Fibroblast of skin of scalp (primary cell): ENCODE data around the gene SLC6A12.

Experiments
- DNase-seq: peaks from one replicate; pipeline ENCODE4 v3.0.0-alpha.2; 2013

SLC6A12 gene

DNA sequence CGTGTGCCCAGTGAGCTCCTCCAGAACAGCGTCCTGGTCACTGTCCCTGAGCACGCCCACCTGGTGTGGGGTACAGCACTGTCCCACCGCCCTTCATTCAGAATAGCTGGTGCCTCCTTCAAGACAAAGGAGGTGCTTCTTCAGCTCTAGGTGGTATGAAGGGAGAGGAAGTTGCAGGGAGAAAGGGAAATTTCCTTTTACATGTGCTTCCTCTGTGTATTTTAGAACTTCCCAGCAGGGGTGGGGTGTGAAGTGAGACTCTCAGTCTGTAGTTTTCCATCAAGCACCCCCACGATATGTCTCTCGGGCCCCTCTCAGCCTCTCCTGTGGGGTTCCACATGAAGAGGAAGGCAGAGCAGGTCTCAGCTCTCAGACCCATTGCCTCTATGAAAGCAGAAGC, 1.2 kb upstream of the SLC6A12 start:
- DNase-seq = no peak

DNA sequence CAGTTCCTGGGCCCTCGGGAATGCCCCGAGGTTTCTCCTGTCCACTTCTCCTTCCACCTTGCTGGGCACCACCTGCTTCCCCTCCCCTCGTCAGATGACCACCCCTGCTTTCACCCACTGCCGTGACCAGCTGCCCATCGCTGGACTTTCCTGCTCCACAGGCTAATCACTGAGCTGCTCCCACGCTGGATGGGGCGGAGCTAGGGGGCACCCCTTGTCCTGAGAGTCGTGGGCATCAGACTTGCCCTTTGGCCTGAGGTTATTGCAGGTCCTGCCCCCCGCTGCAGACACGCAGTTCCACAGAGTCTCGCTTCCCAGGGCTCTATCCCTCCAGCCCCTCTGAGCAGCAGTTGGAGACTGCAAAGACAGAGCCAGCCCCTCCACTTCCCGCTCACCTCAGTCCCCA, 427 bp downstream of the SLC6A12 start:
- DNase-seq = no peak

DNA sequence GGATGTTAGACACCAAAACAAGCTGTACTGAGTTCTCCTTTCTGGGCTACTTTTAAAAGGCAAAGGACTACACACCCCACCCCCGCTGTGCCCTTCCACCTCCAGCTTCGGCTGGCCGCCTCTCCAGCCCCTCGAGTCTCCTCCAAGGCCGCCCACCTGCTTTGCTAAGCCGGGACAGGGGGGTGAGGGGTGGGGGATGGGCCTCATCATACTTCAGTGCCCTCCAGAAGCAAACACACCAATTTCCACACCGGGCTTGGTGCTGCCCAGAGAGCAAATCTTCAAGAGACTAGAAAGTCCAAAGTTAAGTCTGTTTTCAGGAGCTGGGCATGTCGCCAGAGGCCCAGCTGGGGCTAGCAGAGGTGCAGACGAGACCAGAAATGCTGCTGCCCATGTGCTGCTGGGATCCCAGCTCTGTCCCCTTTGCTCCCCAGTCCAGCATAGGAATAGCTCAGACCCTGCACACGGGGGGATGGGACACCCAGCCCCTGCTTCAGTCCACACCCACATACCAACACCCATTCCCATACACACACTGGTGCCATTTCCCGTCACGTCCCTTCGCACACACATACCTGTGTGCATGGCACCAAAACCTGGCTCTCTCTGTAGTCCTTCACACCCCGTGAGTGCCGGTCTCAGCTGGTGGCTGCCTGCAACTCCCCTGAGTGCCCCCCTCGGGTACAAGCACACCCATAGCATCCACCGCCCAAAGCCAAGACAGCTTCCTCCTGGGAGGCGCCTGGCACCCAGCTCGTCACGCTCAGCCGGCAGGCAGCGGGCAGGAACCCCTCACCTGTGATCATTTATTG, 1.0 kb downstream of the SLC6A12 start:
- DNase-seq = no peak

DNA sequence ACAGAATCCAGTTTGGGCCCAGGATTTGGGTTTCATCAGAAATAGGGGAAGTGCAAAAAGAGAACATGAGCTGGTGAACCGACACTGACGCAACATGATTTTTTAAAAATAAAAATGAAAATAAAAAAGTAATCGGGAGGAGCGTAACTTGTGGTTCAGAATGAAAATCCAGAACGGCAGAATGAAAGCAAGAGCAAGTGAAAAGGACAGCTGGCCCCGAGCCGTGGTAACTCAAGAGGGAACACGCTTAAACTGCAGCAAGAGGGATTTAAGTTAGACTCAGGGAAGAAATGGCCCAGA, 1.6 kb downstream of the SLC6A12 start:
- no peak for DNase-seq

DNA sequence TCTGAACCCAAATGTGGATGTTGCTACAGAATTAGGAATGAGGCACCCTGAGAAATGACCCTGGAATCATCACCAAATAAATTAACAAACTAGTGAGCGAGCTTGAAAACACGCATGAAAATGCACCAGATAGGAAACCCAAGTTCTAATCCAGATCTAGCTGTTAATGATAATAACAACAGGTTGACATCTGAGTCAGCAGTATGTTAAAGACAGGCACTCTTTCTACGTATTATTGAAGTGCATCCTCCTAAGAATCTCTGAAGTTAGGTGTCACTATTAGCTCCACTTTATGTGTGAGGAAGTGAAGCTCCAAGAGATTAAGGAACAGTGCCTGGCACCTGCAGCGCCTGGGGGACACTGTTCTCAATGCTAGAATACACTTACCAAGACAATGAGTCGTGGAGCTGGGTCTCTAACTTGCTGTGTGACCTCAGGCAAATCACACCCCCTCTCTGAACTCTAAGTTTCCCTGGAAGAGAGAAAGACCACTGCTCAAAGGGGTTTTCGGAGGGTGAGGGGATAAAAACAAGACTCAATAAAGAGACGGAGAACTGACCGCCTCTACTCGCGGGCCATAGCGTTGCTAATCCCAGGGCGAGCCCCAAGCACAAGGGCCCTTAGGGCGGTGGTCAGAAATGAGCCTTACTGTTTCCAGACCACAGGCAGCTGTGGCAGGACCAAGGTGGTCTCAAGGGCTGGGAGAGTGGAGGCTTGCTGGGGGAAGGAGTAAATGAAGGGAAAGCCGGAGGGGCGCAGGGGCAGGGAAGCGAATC, 2.1 kb downstream of the SLC6A12 start:
- no peak for DNase-seq

DNA sequence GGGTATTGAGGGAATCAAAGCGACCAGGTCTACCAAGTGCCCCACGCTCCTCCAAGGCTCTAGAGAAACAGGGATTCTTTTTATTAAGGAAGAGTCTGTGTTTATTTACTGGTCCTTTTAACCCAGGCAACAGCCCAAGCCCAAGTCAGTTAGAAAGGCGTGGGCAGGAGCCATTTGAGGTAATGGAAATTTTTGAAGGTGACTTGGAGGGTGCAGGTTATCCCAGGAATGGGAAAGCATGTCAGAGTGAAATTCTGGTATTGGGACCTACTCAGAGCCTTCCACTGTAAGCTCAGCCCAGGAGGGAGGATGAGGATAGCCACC, 2.9 kb downstream of the SLC6A12 start:
- DNase-seq = no peak

DNA sequence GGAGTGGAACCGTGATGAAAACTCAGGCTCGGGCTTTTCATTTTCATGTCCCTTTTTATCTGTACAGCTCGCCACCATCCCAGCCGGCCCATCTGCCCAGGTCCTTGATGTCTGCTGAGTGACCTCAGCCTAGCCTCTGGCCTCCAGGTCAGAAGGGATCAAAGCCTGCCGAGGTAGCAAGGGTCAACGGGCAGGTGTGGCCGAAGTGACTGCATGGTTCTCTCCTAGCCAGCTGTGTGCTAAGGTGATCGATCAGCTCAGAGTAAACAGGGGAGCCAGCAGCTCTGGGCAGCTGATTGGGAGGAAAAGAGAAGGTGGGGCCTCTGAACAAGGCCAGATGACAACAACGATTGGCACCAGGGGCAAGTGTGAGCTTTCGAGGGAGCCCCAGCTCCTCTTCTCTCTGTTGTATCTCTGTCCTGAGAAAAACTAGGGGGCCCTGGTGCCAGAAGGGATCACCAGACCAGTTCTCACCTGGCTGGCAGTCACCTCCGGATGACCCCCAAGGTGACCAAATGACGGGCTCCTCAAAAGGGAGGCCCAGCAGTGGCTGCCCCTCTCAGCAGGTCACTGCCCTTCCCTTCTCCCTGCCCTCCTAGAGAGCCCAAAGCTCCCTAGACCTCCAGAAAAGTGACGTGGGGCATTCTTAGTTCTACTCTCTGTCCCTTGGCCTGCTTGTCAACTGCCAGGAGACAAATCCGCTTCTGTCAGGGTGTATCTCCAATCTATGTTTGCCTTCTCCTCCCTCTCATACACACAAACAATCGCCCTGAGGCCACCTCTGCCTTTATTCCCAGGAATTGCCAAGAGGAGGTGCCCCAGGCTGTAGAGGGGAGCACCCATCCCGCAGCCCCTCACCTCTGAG, 3.4 kb downstream of the SLC6A12 start:
- no peak for DNase-seq

DNA sequence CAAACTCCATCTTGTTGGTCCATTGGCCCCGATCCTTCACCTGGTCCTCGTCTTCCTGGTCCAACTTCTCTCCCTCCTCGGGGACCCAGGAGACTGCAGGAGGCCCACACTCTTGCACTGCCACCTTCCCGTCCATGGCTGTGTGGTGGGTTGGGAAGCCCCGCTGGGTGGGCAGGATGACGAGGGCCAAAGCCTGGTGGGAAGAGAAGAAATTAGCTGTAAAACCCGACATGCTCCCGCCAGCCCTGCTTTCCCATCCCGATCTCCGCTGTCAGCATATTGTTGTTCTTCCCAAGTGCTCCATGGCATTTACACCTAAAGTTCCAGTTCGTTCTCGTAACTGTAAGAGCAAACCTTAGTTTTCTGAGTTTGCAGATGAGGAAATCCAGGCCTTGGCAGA, 4.1 kb downstream of the SLC6A12 start:
- no peak for DNase-seq

DNA sequence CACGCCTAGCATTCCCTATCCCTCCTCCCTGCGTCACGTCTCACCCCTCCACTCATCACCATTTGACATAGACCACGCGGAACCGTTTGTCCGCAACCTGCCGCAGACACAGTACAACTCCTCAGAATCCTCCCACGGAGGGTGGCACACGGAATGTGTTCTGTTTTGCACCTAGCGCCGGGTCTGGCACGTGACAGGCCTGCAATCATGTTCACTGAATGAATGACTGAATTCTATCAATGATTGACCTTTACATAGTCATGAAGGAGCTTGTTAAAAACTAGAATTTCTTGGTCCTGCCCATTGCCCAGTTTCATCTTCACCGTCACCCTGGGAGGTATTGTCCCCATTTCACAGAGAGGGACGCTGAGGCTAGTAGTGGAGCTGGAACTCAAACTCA, 4.7 kb downstream of the SLC6A12 start:
- no peak for DNase-seq

DNA sequence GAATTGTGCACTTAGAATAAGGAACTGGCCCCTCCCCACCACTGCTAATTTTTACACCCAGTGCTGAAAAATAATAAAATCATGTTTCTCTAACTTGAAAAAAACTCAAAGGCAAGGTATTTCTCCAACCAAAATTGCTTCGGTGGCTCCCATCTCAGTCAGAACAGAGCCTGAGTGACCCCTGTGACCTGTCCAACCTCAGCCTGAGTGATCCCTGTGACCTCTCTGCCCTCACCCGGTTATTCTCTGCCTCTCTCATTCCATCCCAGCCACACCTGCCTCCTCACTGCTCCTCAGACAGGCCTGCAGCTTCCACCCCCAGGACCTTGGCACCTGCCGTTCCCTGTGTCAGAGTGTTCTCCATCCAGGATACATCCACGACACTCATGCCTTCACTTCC, 5.1 kb downstream of the SLC6A12 start:
- no peak for DNase-seq

DNA sequence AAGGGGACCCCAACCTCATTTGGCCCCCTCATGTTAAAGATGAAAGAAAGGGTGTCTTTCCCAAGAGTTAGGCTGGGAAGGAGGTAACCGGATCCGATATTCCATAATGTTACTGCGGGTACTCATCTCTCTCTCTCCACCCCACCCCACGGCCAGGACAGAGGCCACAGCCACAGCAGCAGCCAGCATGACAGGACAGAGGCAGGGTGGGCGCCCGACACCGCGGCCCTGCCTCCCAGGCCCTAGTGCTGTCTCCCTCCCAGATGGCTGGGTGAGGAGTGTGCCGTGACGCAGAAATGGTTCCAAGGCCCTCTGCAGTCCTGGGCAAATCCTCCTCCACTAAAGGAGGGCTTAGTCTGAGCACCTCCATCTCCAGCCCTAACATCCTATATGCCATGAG, 6.2 kb downstream of the SLC6A12 start:
- no peak for DNase-seq

DNA sequence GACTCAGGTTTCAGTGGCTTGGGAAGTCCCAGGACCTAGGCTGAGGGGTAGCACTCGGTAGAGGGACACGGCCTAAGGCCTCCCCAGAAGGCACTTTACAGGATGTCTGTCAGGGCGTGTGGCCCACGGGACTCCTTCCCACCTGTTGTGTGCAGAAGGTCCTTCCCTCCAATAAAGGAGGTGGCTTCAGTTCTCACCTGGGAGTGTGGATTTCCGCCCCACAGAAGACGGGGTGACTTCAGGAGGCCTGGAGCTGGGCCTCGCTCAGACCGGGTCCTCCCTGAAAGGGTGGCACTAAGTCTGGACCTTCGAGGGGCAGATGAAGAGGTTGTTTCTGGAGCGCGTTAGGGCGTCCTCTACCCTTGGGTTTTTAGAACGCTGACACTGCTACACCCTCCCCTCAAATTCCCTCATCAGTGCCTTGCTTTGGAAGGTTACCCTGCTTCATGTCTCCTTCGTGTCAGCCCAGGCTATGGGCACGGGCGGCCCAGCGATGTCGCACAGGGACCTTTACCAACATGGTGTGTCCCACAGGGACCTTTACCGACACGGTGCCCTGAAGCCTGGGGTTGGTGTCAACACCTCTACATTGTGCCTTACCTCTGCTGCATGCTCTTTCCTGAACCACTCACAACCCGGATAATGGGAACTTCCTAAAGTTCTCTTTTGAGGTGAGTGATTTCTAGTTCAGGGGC, 7.1 kb downstream of the SLC6A12 start:
- DNase-seq = no peak

DNA sequence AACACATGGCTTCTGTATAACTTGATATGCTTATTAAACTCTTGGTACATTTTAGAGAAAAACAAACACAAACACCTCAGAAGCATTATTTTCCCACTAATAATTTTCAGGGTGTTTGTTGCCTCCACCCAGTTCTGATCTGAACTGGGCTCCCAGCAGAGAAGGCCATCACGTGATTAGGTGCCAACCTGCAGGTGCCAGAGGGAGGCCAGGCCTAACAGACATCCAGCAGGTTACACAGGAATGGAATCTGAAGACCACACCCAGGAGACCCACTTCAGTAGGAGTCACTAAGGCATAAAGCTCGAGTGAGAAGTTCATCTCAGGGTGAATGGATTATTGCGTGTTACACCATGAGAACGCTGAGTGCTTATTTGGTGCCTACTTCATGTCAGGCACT, 8.9 kb downstream of the SLC6A12 start:
- DNase-seq = no peak

DNA sequence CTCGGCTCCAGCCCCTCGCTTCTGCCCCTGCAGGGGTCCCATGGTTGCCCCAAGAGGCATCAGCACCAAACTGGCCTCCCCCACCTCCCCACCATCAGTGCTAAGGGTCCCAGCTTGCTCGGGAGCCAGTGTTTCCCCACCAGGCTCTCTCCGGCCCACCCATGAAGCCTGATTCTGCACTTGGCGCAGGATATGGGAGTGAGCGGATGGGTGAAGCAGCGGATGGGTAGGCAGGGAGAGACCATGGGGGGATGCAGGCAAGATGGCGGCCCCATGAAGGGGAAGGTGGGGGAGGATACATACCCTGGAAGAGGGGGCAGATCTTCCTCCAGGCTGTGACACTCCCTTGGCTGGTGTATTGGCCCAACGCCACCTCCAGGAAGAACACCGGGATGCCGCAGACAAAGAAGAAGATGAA, 9.7 kb downstream of the SLC6A12 start:
- no peak for DNase-seq

DNA sequence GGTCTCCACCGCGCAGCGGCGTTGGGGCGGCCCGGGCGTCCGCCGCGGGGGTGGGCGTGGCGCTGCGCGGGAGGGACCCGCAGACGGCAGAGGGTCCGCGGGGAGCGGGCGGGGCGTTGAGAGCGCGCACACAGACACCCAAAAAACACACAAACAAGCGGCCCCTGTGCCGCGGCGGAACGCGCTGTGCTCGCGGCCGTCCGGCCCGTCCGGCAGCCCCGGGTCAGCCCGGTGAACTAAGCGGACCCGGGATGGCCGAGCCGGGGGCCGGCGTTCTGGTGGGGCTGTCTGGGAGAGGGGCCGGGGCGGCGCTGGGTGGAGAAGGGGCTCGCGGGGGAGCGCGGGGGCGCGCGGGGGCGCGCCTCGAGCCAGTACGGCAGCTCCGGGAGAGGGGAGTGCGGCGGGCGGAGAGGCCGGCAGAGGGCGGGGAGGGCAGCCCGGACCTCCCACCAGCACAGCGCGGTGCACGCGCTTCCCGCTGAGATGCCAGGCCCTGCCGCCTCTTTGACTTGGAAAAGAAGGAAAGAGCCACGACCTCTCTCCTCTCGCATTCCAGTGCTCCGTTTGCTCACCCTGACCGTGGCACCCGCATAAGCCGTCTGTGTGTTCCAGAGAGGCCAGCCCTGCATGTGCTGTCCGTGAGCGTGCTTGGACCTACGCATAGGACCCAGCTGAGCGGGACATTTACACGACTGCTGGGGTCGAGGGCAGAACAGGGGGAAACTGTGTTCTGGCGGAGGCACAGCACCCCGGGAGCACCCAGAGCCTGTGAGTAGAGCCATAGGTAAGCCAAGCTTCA, 10.3 kb downstream of the SLC6A12 start:
- DNase-seq = no peak

DNA sequence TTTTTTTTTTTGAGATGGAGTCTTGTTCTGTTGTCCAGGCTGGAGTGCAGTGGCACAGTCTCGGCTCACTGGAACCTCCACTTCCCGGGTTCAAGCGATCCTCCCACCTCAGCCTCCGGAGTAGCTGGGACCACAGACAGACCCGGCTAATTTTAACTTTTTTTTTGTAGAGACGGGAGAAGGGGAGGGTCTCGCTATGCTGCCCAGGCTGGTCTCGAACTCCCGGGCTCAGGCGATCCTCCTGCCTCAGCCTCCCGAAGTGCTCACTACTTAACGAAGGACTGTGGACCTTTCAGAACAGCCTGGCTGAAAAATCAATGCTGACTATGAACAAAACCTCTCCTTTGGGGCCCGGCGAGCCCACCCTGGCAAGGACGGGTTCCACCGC, 10.9 kb downstream of the SLC6A12 start:
- DNase-seq = no peak

DNA sequence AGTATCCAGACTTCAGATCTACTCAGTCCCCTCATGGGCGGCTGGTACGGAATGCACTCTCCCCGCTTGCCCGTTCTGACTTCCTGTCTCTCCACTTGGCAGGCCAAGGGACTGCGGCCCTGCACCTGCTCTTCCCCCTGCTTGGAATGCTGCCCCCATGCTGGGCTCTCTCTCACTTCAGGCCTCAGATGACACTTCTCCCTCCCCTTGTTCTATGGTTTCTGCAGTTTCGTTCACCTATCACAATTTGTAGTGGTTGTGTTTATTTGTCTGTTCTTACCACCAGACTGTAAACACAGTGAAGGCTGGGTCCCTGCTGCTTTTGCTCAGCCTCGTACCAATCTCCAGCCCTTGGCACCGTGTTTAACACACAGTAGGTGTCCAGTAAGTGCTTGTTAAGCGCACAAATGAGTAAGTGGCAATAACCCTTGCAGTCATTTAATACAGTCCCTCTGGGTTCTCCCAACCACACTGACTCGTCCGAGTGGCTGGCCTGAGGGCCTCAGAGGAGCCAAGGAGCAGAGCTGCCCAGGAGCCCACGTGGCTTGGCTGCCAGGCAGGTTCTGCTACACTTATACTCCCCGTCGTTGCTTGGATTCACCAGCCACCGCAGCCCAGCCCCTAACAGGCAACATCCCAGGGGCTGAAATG, 11.8 kb downstream of the SLC6A12 start:
- DNase-seq = no peak

DNA sequence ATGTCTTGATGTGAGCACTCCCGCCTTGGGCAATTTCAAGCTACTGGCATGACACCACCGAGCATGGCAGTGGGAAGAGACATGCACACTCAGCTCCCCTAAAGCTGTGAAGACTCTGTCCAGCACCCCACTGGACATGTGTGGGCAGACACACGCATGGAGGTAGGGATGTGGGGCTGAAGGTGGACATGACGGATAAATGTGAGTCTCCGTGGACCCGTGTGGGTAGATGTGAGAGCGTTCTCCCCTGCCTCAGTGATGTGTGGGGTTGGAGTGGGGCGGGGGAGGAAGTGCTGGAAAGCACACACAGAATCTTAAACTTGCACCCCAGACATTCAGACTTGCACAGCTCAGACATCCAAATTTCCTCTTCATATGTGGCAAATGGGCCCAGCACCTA, 12.6 kb downstream of the SLC6A12 start:
- DNase-seq = no peak

DNA sequence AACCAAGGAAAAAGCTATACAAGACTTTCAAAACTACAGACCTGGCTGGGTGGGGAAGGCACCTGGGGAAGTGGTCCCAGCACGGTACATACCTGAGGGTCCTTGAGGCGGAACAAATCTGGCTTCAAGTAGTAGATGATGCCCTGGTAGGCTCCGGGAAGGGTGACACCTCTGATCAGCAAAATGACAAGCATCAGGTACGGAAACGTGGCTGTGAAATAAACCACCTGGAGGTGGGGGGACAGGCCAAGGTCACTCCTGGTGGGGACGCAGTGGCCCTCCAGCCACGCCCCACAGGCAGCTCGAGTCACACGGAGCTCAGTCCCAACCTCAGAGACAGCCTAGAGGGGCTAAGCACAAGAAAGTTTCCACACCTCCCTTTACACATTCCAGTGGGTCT, 15.3 kb downstream of the SLC6A12 start:
- DNase-seq = no peak

DNA sequence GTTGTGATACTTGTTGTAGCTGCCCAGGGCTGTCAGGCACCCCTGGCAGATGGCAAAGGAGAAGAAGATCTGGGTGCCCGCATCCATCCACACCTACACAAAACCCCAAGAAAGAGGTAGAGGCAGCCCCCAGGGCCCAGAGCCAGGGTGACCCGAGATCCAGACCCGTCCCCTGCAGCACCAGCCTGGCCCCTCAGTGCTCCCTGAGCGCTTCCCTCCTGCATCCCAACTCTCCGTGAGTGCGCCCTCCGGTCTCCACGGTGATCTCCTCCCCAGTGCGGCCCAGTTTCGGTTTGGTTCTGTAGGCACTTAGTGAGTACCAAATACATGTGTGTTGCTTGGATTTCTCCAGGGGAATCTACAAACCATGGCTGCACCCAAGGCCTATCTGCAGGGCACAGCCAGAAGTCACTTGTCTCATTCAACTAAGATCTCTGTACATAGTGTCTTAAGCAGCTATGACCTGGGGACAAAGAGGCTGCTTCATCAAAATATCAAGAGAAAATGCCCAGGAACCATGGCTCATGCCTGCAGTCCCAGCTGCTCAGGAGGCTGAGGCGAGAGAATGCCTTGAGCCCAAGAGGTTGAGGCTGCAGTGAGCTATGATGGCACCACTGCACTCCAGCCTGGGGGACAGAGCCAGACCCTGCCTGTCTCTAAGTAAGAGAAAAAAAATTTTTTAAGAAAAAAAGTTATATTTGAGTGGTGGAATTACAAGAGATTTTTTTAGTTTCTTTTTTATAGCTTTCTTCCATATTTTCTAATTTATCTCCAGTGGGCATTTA, 15.9 kb downstream of the SLC6A12 start:
- no peak for DNase-seq

DNA sequence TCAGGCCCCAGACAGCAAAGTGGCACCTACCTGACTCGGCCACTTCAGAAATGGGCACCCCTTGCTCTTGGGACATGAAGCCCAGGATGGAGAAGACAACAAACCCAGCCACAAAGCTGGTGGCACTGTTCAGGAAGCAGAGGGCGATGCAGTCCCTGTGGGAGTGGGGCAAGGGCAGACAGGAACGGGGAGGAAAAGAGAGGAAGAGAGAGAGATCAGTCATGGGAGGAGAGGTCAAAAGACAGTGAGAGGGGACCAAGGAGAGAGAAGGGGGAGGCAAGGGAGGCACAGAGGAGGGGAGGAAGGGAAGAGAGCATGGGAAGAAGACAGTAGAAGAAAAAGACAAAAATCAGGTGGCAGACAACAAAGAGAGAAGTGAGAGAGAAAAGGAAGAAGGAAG, 16.6 kb downstream of the SLC6A12 start:
- no peak for DNase-seq
